ENCODE data around the gene TRIM26.

The TRIM26 gene

DNA sequence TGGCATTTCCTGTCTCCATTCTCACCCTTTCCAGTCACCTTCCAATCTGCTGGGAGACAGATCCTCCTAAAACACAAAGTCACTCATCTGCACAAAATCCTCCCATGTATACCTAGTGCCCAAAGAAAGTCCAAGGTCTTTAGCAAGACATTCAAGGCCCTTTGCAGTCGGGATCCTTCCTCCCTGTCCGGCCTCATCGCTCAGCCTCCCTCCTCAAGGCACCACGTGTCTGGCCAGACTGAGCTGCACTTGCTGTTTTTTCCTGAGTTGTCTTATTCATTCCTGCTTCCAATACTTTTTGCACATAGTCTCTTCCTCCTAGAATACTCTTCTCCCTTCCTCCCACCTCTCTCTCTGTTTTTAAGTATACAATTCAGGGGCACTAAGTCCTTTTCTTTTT lies 48.5 kb downstream of the TRIM26 start:
- Histone ChIP-seq H3K27ac (ENCODE audit: insufficient read depth in 1 of 2, low read depth in 1 of 2, low read length in 2 of 2, poor library complexity in 1 of 2, severe bottlenecking in 2 of 2) (no peak overlapping the region), H3K4me3 (ENCODE audit: control insufficient read depth in 1 of 7, extremely low read depth in 1 of 7, insufficient read depth in 4 of 7, low read depth in 2 of 7, low read length in 6 of 7) (no peak overlapping the region), H3K36me3 (ENCODE audit: control insufficient read depth in 4 of 4, insufficient read depth in 4 of 4, low read length in 3 of 4) (no peaks in the 10 kb centered on the region), H3K4me1 (ENCODE audit: control extremely low read depth in 1 of 4, control insufficient read depth in 4 of 4, insufficient read depth in 4 of 4, low read length in 3 of 4) (peaks cover 3 to 44% (median 29%) of the 10 kb centered on the region in 4 experiments), H3K27me3 (replicated peaks in 2 of 5; ENCODE audit: control insufficient read depth in 4 of 5, insufficient read depth in 5 of 5, low read length in 4 of 5) (no peaks in the 10 kb centered on the region), H3K9me3 (ENCODE audit: control extremely low read depth in 1 of 5, control insufficient read depth in 4 of 5, insufficient read depth in 2 of 5, low read depth in 1 of 5, low read length in 4 of 5) (no peaks in the 10 kb centered on the region)
- ChIA-PET POLR2A (no interaction called here), CTCF (interaction anchor here (1.0 to 1.7 kb wide), 3 partner anchors 33 to 61 kb away, joined by 3 to 5 read pairs (median 3); no protein-coding TSS in a partner anchor)
- 93% methylated on average over 4 of the region's 4 CpGs for WGBS (ENCODE audit: insufficient coverage)
- DNase-seq, result no peak

DNA sequence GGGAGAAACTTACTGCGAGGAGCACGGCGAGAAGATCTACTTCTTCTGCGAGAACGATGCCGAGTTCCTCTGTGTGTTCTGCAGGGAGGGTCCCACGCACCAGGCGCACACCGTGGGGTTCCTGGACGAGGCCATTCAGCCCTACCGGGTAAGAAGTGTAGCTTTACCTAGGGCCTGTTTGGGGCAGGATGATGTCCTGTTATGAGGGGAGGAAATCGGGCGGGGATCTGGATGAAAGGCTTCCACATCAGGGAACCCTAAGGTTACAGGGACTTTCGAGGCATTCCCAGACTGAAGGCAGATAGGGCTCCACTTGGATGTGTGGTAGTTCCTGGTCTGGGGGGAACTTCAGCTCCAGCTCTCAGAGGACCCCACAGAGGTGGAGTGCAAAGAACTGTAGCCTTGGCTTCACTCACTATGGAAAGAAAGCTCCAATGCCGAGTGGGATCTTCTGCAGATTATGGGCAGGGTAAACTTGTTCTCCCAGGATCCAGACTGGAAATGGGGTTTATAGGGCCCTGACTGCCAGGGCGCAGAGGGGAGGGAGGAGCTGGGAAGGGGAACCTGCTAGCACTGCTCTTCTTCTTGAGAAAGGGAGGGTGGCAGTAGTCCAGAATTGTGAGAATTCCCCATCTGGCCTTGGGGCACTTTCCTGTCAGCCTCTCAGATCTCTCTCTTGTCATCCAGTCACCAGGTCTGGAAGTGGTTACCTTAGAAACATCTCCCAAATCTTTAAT lies 49.1 kb downstream of the TRIM26 start:
- Histone ChIP-seq H3K36me3 (ENCODE audit: control insufficient read depth in 4 of 4, insufficient read depth in 4 of 4, low read length in 3 of 4) (no peaks in the 10 kb centered on the region), H3K9me3 (ENCODE audit: control extremely low read depth in 1 of 5, control insufficient read depth in 4 of 5, insufficient read depth in 2 of 5, low read depth in 1 of 5, low read length in 4 of 5) (no peaks in the 10 kb centered on the region), H3K4me3 (ENCODE audit: control insufficient read depth in 1 of 7, extremely low read depth in 1 of 7, insufficient read depth in 4 of 7, low read depth in 2 of 7, low read length in 6 of 7) (no peak overlapping the region), H3K27ac (ENCODE audit: insufficient read depth in 1 of 2, low read depth in 1 of 2, low read length in 2 of 2, poor library complexity in 1 of 2, severe bottlenecking in 2 of 2) (no peak overlapping the region), H3K4me1 (ENCODE audit: control extremely low read depth in 1 of 4, control insufficient read depth in 4 of 4, insufficient read depth in 4 of 4, low read length in 3 of 4) (peaks cover 3 to 40% (median 28%) of the 10 kb centered on the region in 4 experiments), H3K27me3 (replicated peaks in 2 of 5; ENCODE audit: control insufficient read depth in 4 of 5, insufficient read depth in 5 of 5, low read length in 4 of 5) (no peaks in the 10 kb centered on the region)
- CTCF ChIA-PET, result interaction anchor here (0.7 to 1.7 kb wide), 4 partner anchors 8 to 60 kb away, joined by 3 to 5 read pairs (median 3); no protein-coding TSS in a partner anchor
- DNase-seq, result no peak
- POLR2A ChIA-PET, result no interaction called here
- 92% methylated on average over 11 of the region's 16 CpGs for WGBS (ENCODE audit: insufficient coverage)

DNA sequence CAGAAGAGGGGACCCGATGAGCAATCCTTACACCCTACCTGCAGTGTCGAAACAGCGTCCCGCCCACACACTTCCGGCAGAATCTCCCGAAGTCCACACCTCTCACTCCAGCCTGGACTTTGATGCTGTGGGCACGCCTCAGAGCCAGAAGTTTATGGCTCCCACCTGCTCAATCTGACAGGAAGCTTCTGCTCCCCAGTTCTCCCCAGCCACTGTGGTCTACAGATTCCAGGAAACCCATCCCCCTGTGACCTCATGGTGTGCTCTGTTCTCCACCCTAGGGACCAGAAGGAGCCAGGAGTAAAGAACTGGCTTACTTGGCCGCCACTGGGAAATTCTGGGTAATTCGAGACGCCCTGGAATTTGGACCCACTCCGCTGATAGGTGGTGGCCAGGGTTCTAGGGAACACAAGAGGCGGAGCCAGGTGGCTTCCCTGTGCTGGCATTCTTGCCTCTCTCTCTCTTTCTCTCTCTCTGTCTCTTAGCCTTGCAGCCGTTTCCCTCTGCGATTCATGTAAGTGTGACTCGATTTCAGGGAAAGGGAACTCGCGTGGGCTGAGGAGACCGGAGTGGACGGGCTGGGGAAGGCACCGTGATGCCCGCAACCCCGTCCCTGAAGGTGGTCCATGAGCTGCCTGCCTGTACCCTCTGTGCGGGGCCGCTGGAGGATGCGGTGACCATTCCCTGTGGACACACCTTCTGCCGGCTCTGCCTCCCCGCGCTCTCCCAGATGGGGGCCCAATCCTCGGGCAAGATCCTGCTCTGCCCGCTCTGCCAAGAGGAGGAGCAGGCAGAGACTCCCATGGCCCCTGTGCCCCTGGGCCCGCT lies 49.9 kb downstream of the TRIM26 start, which contains the start of gene TRIM15:
TRIM15 (plus strand) TSS at position 457 of the 828 bp plus-strand sequence; CDS start at position 596, 139 bp downstream.
- 91% methylated on average over 27 of the region's 31 CpGs for WGBS (ENCODE audit: insufficient coverage)
- ChIA-PET CTCF (interaction anchor here (0.7 to 1.7 kb wide), 4 partner anchors 9 to 59 kb away, joined by 3 to 5 read pairs (median 3); no protein-coding TSS in a partner anchor), POLR2A (no interaction called here)
- Histone ChIP-seq H3K27me3 (replicated peaks in 2 of 5; ENCODE audit: control insufficient read depth in 4 of 5, insufficient read depth in 5 of 5, low read length in 4 of 5) (no peaks in the 10 kb centered on the region), H3K27ac (ENCODE audit: insufficient read depth in 1 of 2, low read depth in 1 of 2, low read length in 2 of 2, poor library complexity in 1 of 2, severe bottlenecking in 2 of 2) (no peak within 1 kb of the TSS), H3K9me3 (ENCODE audit: control extremely low read depth in 1 of 5, control insufficient read depth in 4 of 5, insufficient read depth in 2 of 5, low read depth in 1 of 5, low read length in 4 of 5) (no peaks in the 10 kb centered on the region), H3K4me3 (ENCODE audit: control insufficient read depth in 1 of 7, extremely low read depth in 1 of 7, insufficient read depth in 4 of 7, low read depth in 2 of 7, low read length in 6 of 7) (no peak within 1 kb of the TSS), H3K36me3 (ENCODE audit: control insufficient read depth in 4 of 4, insufficient read depth in 4 of 4, low read length in 3 of 4) (no peaks in the 10 kb centered on the region), H3K4me1 (ENCODE audit: control extremely low read depth in 1 of 4, control insufficient read depth in 4 of 4, insufficient read depth in 4 of 4, low read length in 3 of 4) (peaks cover 3 to 35% (median 24%) of the 10 kb centered on the region in 4 experiments)
- DNase-seq, result peak in 2 of 3 donors; percentile 32 to 38

DNA sequence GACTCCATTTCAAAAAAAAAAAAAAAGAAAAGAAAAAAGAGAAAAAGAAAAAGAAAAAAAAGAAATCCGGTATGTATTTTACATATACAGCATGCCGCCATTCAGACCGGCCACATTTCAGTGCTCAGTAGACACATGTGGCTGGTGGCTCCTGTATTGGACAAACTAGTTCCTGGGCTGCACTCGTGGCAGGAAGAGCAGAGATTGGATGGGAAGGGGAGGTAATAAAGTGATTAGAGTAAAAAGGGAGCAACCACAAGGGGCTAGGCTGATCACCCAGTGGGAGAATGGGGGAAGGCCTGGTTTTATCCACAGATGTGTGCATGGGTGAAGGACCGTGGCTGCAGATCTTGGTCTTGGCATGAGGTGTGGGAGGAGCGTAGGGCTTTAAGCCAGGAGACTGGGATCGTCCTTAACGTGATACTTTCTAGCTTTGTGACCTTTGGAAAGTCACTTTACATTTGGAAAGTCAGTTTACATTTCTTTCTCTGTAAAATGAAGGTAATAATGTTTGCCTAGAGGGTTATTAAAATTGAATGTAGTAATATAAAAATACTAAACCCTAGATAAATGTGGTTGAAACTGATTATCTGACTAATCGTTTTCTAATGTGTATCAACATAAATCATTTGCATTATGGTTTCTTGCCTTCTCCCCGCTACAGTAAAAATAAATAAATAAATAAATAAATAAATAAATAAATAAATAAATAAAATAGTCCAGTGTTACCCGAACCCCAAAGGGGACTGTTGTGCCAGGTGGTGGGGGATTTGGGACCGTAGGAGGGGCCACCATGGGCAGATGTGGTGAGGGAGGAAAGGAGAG lies 50.7 kb downstream of the TRIM26 start:
- Histone ChIP-seq H3K4me3 (ENCODE audit: control insufficient read depth in 1 of 7, extremely low read depth in 1 of 7, insufficient read depth in 4 of 7, low read depth in 2 of 7, low read length in 6 of 7) (no peak overlapping the region), H3K9me3 (ENCODE audit: control extremely low read depth in 1 of 5, control insufficient read depth in 4 of 5, insufficient read depth in 2 of 5, low read depth in 1 of 5, low read length in 4 of 5) (no peaks in the 10 kb centered on the region), H3K27ac (ENCODE audit: insufficient read depth in 1 of 2, low read depth in 1 of 2, low read length in 2 of 2, poor library complexity in 1 of 2, severe bottlenecking in 2 of 2) (no peak overlapping the region), H3K27me3 (replicated peaks in 2 of 5; ENCODE audit: control insufficient read depth in 4 of 5, insufficient read depth in 5 of 5, low read length in 4 of 5) (no peaks in the 10 kb centered on the region), H3K4me1 (ENCODE audit: control extremely low read depth in 1 of 4, control insufficient read depth in 4 of 4, insufficient read depth in 4 of 4, low read length in 3 of 4) (peaks cover 2 to 37% (median 21%) of the 10 kb centered on the region in 4 experiments), H3K36me3 (ENCODE audit: control insufficient read depth in 4 of 4, insufficient read depth in 4 of 4, low read length in 3 of 4) (no peaks in the 10 kb centered on the region)
- WGBS (ENCODE audit: insufficient coverage), result 93% methylated on average over 5 of the region's 12 CpGs
- POLR2A ChIA-PET, result no interaction called here
- CTCF ChIA-PET, result no interaction called here
- DNase-seq, result no peak

DNA sequence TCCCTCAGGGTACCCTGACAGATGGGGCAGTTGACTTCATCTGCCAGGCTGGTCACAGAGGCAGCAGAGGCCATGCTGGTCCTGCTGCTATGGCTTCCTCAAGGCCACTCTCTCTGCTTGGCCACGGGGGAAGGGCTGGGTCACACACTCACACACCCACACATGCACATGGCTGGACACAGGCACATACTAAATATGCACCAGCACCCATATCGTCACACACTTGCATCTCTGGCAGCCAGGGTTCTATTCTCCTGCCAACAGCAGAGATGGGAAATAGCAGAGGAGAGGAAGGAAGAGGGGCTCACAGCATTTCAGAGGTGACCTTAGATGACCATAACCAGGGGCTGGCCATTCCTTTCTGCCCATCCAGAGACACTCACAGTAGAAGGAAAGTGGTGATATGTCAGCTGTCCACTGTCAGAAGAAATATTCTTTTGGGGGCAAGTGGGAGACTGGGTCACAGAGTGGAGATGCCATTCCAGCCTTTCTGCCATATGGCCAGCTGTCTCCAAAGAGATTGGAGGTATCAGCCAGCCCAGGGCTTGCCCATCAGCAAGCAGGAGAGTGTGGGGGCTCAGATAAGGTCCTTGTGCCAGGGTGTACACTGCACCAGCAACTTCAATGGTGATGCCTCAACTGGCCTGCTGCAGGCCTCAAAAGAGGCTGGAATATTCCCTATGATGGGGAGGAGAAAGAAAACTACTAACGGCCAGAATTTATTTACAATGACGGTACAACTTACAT lies 52.2 kb downstream of the TRIM26 start, which contains the start of gene TRIM10:
TRIM10 (minus strand) TSS at position 427 of the 747 bp plus-strand sequence; CDS start at position 74, 353 bp downstream.
- Histone ChIP-seq H3K27me3 (replicated peaks in 2 of 5; ENCODE audit: control insufficient read depth in 4 of 5, insufficient read depth in 5 of 5, low read length in 4 of 5) (no peaks in the 10 kb centered on the region), H3K4me3 (ENCODE audit: control insufficient read depth in 1 of 7, extremely low read depth in 1 of 7, insufficient read depth in 4 of 7, low read depth in 2 of 7, low read length in 6 of 7) (no peak within 1 kb of the TSS), H3K4me1 (ENCODE audit: control extremely low read depth in 1 of 4, control insufficient read depth in 4 of 4, insufficient read depth in 4 of 4, low read length in 3 of 4) (peaks cover 0 to 36% (median 18%) of the 10 kb centered on the region in 4 experiments), H3K9me3 (ENCODE audit: control extremely low read depth in 1 of 5, control insufficient read depth in 4 of 5, insufficient read depth in 2 of 5, low read depth in 1 of 5, low read length in 4 of 5) (no peaks in the 10 kb centered on the region), H3K36me3 (ENCODE audit: control insufficient read depth in 4 of 4, insufficient read depth in 4 of 4, low read length in 3 of 4) (no peaks in the 10 kb centered on the region), H3K27ac (ENCODE audit: insufficient read depth in 1 of 2, low read depth in 1 of 2, low read length in 2 of 2, poor library complexity in 1 of 2, severe bottlenecking in 2 of 2) (no peak within 1 kb of the TSS)
- peak in 2 of 3 donors; percentile 44 to 66 for DNase-seq
- no CpG with 5 or more reads among the region's 4 CpGs for WGBS (ENCODE audit: insufficient coverage)
- CTCF ChIA-PET, result interaction anchor here (1.0 kb wide), 1 partner anchor 10 kb away, joined by 3 read pairs; no protein-coding TSS in a partner anchor
- POLR2A ChIA-PET, result no interaction called here

DNA sequence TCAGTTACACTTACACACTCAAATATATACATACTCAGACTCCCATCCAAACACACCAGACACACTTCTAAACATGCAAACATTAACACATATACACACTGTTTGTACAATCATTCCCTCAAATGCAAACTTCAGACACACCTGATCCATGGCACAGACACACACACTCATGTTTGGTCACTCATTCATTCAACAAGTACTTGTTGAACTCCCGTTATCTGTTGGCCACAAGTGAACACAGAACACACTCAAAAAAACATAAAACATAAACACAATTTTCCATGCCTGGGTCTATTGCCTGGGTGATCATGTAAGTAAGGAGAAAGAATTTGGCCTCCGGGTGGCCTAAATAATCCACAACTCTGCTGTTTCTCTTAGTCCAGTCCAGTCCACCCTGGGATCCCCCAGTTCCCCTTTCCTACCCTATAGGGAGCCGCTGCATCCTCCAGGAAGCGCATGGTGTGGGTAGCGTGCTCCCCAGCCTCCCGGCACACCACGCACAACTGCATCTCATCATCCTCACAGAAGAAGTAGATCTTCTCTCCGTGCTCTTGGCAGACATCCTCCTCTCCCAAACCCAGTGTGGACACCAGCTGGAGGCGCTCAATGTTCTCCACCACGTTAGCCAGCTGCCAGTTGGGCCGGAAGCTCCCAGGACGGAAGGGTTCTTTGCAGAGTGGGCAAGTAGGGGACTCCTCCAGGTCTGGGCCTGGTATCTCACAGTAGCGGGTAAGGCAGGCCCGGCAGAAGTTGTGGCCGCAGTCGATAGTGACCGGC lies 53.0 kb downstream of the TRIM26 start:
- H3K9me3 ChIP-seq (ENCODE audit: control extremely low read depth in 1 of 5, control insufficient read depth in 4 of 5, insufficient read depth in 2 of 5, low read depth in 1 of 5, low read length in 4 of 5), result no peaks in the 10 kb centered on the region
- peaks cover 0 to 36% (median 18%) of the 10 kb centered on the region in 4 experiments for H3K4me1 ChIP-seq (ENCODE audit: control extremely low read depth in 1 of 4, control insufficient read depth in 4 of 4, insufficient read depth in 4 of 4, low read length in 3 of 4)
- H3K27ac ChIP-seq (ENCODE audit: insufficient read depth in 1 of 2, low read depth in 1 of 2, low read length in 2 of 2, poor library complexity in 1 of 2, severe bottlenecking in 2 of 2), result no peak overlapping the region
- H3K4me3 ChIP-seq (ENCODE audit: control insufficient read depth in 1 of 7, extremely low read depth in 1 of 7, insufficient read depth in 4 of 7, low read depth in 2 of 7, low read length in 6 of 7), result no peak overlapping the region
- H3K27me3 ChIP-seq (replicated peaks in 2 of 5; ENCODE audit: control insufficient read depth in 4 of 5, insufficient read depth in 5 of 5, low read length in 4 of 5), result no peaks in the 10 kb centered on the region
- DNase-seq, result no peak
- ChIA-PET POLR2A (no interaction called here), CTCF (no interaction called here)
- WGBS (ENCODE audit: insufficient coverage), result 98% methylated on average over 16 of the region's 17 CpGs
- H3K36me3 ChIP-seq (ENCODE audit: control insufficient read depth in 4 of 4, insufficient read depth in 4 of 4, low read length in 3 of 4), result no peaks in the 10 kb centered on the region
